22Rv1 (cell line): ENCODE data around the gene SGPL1.
A peak's percentile ranks its signal among the peaks of the same experiment; 100 is the strongest.
"Not testable (repeated sequence)": the region's sequence is repeated elsewhere in the genome, so short reads cannot be mapped to it uniquely, and the experiment has no call there.

Experiments used
- H3K27ac ChIP-seq: fragments of 450-650 bp; 2 replicates; pipeline ENCODE4 v1.5.1; 2017
- CTCF ChIP-seq: fragments of 450-650 bp; IDR thresholded peaks from 2 replicates; pipeline ENCODE4 v1.5.1; 2017; ENCODE audit warnings: mild to moderate bottlenecking
- ZFX ChIP-seq: fragments of 450-650 bp; IDR thresholded peaks from 2 replicates; pipeline ENCODE4 v1.6.1; 2017; ENCODE audit warnings: antibody characterized with exemption, borderline replicate concordance

The SGPL1 gene

GRCh38 chr10:70815504-70816219, at the start of gene SGPL1:
Gene SGPL1, plus strand, starts transcription at chr10:70815948. Its CDS starts 906 bp downstream, at chr10:70816854.
- TF ChIP-seq CTCF (peak; percentile 99), ZFX (no peak)
- H3K27ac ChIP-seq: peak within 1 kb of the TSS; percentile 92

- not testable (repeated sequence) for H3K27ac ChIP-seq
These were observed 47.6 kb upstream of the SGPL1 start for GRCh38 chr10:70768026-70768685.

- no peak overlapping the region for H3K27ac ChIP-seq
- TF ChIP-seq CTCF: no peak
- no peak for TF ChIP-seq ZFX
These were observed 46.6 kb upstream of the SGPL1 start for GRCh38 chr10:70769121-70769520.

GRCh38 chr10:70770001-70770400, 45.7 kb upstream of the SGPL1 start:
- TF ChIP-seq CTCF (no peak), ZFX (no peak)
- no peak overlapping the region for H3K27ac ChIP-seq

GRCh38 chr10:70770516-70770915, 45.2 kb upstream of the SGPL1 start:
- H3K27ac ChIP-seq: not testable (repeated sequence)

GRCh38 chr10:70771311-70772194, 44.2 kb upstream of the SGPL1 start:
- H3K27ac ChIP-seq: no peak overlapping the region
- TF ChIP-seq ZFX: no peak
- TF ChIP-seq CTCF: no peak

- TF ChIP-seq ZFX: no peak
- TF ChIP-seq CTCF: no peak
- no peak overlapping the region for H3K27ac ChIP-seq
These were observed 43.1 kb upstream of the SGPL1 start for GRCh38 chr10:70772627-70773026.

- no peak overlapping the region for H3K27ac ChIP-seq
- TF ChIP-seq ZFX (no peak), CTCF (no peak)
These were observed 42.3 kb upstream of the SGPL1 start for GRCh38 chr10:70773461-70773860.
